Stimulated activated CD4-positive, alpha-beta T cell treated with anti-CD3 and anti-CD28 coated beads, Interleukin-15, amount 100 ng/mL, for 48 hours (primary cell): Measurements from ENCODE around the gene FTCD.

Source experiments
- DNase-seq, 2 donors: peaks; one replicate each; pipeline ENCODE4 v3.0.0-alpha.2; 2020; ENCODE audit warnings: low read depth in 2 of 2

Gene FTCD

GRCh38 chr21:46124083-46124925 is 31.1 kb downstream of the FTCD start:
- DNase-seq: no peak

GRCh38 chr21:46122758-46123683 is 32.4 kb downstream of the FTCD start:
- DNase-seq: no peak

GRCh38 chr21:46122237-46122671 is 33.1 kb downstream of the FTCD start:
- DNase-seq: no peak

GRCh38 chr21:46121286-46122221 is 33.8 kb downstream of the FTCD start:
- DNase-seq: no peak

GRCh38 chr21:46120301-46121285 is 34.8 kb downstream of the FTCD start:
- no peak for DNase-seq

- DNase-seq: no peak
Measured at GRCh38 chr21:46119637-46120271, 35.6 kb downstream of the FTCD start.

- DNase-seq: no peak
Measured at GRCh38 chr21:46119144-46119636, 36.2 kb downstream of the FTCD start.

GRCh38 chr21:46118316-46119143 is 36.8 kb downstream of the FTCD start:
- no peak for DNase-seq

GRCh38 chr21:46117586-46118315 is 37.6 kb downstream of the FTCD start:
- DNase-seq: no peak

- DNase-seq: no peak
Measured at GRCh38 chr21:46116776-46117585, 38.4 kb downstream of the FTCD start.

- no peak for DNase-seq
Measured at GRCh38 chr21:46116189-46116775, 39.1 kb downstream of the FTCD start.

GRCh38 chr21:46115441-46116188 is 39.8 kb downstream of the FTCD start:
- DNase-seq: no peak

GRCh38 chr21:46114963-46115362 is 40.4 kb downstream of the FTCD start:
- no peak for DNase-seq

- no peak for DNase-seq
Measured at GRCh38 chr21:46113497-46114176, 41.7 kb downstream of the FTCD start.

- DNase-seq: no peak
Measured at GRCh38 chr21:46112725-46113215, 42.6 kb downstream of the FTCD start.
